ENCODE measurements around the gene CNTNAP2. TPM values are rescaled to one million over a fixed set of nuclear protein-coding genes. Genes with fewer than 3 reads are reported as not detected.
"Not testable (repeated sequence)": the region's sequence is repeated elsewhere in the genome, so short reads cannot be mapped to it uniquely, and the experiment has no call there.

Gene CNTNAP2
- total RNA-seq, 6 experiments from 2014 or later, result 1.8 to 8.1 (median 3.9) TPM

- Histone ChIP-seq H3K27me3 (no peaks in the 10 kb centered on the region), H3K36me3 (no peaks in the 10 kb centered on the region), H3K4me1 (no peaks in the 10 kb centered on the region), H3K9me3 (no peaks in the 10 kb centered on the region), H3K27ac (no peak overlapping the region), H3K4me3 (no peak overlapping the region)
- DNase-seq (no peak), ATAC-seq (no peak)
- 26% methylated on average over 2 of the region's 2 CpGs for WGBS (ENCODE audit: insufficient coverage, low coverage, low lambda C conversion rate, missing lambda C conversion rate)
- intact Hi-C loops (cut with DNase I), result no loop called here
- TF ChIP-seq POLR2A (IDR thresholded peaks at IDR 0.05) (no peak), CTCF (IDR thresholded peaks at IDR 0.05) (no peak)
Measured at GRCh38 chr7:147096629-147097028, 980.0 kb downstream of the CNTNAP2 start.

GRCh38 chr7:147103224-147103623 is 986.6 kb downstream of the CNTNAP2 start:
- Histone ChIP-seq H3K4me1 (no peaks in the 10 kb centered on the region), H3K27ac (no peak overlapping the region), H3K27me3 (no peaks in the 10 kb centered on the region), H3K9me3 (no peaks in the 10 kb centered on the region), H3K36me3 (no peaks in the 10 kb centered on the region), H3K4me3 (no peak overlapping the region)
- 8% methylated on average over 2 of the region's 2 CpGs for WGBS (ENCODE audit: insufficient coverage, low coverage, low lambda C conversion rate, missing lambda C conversion rate)
- DNase-seq (no peak), ATAC-seq (no peak)
- no peak for TF ChIP-seq CTCF (IDR thresholded peaks at IDR 0.05)
- TF ChIP-seq POLR2A (IDR thresholded peaks at IDR 0.05), result no peak
- intact Hi-C loops (cut with DNase I), result no loop called here

GRCh38 chr7:147106746-147107145 is 990.1 kb downstream of the CNTNAP2 start:
- H3K4me1 ChIP-seq, result no peaks in the 10 kb centered on the region
- no peak for ATAC-seq
- no peak overlapping the region for H3K27ac ChIP-seq
- H3K4me3 ChIP-seq, result no peak overlapping the region
- H3K9me3 ChIP-seq, result no peaks in the 10 kb centered on the region
- intact Hi-C loops (cut with DNase I), result no loop called here
- H3K27me3 ChIP-seq, result no peaks in the 10 kb centered on the region
- H3K36me3 ChIP-seq, result no peaks in the 10 kb centered on the region
- DNase-seq, result no peak
- no peak for TF ChIP-seq CTCF (IDR thresholded peaks at IDR 0.05)
- TF ChIP-seq POLR2A (IDR thresholded peaks at IDR 0.05), result no peak
- WGBS (ENCODE audit: insufficient coverage, low coverage, low lambda C conversion rate, missing lambda C conversion rate), result 24% methylated on average over 2 of the region's 2 CpGs

- not testable (repeated sequence) for H3K9me3 ChIP-seq, H3K4me3 ChIP-seq
- WGBS (ENCODE audit: insufficient coverage, low coverage, low lambda C conversion rate, missing lambda C conversion rate), result 55% methylated on average over 1 of the region's 1 CpG
Measured at GRCh38 chr7:147114525-147114924, 997.9 kb downstream of the CNTNAP2 start.

GRCh38 chr7:147136352-147136751 is 1019.8 kb downstream of the CNTNAP2 start:
- TF ChIP-seq CTCF (IDR thresholded peaks at IDR 0.05) (no peak), POLR2A (IDR thresholded peaks at IDR 0.05) (no peak)
- ATAC-seq, result no peak
- intact Hi-C loops (cut with DNase I), result no loop called here
- H3K4me1 ChIP-seq, result no peaks in the 10 kb centered on the region
- 32% methylated on average over 2 of the region's 2 CpGs for WGBS (ENCODE audit: insufficient coverage, low coverage, low lambda C conversion rate, missing lambda C conversion rate)
- no peak for DNase-seq
- H3K27me3 ChIP-seq, result no peaks in the 10 kb centered on the region
- H3K4me3 ChIP-seq, result no peak overlapping the region
- no peak overlapping the region for H3K27ac ChIP-seq
- no peaks in the 10 kb centered on the region for H3K36me3 ChIP-seq
- H3K9me3 ChIP-seq, result no peaks in the 10 kb centered on the region

More at GRCh38 chr7:147114525-147114924, 997.9 kb downstream of the CNTNAP2 start:
- H3K27ac ChIP-seq; intact Hi-C loops (cut with DNase I); H3K36me3 ChIP-seq; DNase-seq; H3K27me3 ChIP-seq; ATAC-seq; H3K4me1 ChIP-seq: not testable (repeated sequence)
